HK-2 (cell line): ENCODE measurements around the gene REPS2.

Source experiments
- DNase-seq: peaks from one replicate; pipeline ENCODE4 v3.0.0-alpha.2; 2018; ENCODE audit not compliant: unreplicated experiment

REPS2 gene

DNA sequence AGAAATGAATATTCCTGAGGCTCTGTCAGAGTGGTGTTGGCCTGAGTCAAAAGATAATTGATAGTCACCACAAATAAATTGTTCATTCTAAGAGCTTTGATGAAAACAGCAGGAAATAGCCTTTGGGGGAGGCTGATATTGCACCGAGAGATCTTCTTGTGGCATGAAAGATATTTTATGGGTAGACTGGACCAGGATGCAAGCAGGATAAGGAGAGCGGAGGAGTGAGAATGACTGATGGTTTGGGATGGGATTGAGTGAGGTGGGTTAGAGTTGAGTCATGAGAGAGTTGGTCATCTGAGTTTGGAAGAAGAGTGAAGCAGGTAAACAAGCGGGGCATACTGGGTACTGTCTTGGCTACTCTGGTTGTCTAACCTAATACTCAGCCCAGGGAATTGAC lies 88.7 kb downstream of the REPS2 start:
- no peak for DNase-seq

DNA sequence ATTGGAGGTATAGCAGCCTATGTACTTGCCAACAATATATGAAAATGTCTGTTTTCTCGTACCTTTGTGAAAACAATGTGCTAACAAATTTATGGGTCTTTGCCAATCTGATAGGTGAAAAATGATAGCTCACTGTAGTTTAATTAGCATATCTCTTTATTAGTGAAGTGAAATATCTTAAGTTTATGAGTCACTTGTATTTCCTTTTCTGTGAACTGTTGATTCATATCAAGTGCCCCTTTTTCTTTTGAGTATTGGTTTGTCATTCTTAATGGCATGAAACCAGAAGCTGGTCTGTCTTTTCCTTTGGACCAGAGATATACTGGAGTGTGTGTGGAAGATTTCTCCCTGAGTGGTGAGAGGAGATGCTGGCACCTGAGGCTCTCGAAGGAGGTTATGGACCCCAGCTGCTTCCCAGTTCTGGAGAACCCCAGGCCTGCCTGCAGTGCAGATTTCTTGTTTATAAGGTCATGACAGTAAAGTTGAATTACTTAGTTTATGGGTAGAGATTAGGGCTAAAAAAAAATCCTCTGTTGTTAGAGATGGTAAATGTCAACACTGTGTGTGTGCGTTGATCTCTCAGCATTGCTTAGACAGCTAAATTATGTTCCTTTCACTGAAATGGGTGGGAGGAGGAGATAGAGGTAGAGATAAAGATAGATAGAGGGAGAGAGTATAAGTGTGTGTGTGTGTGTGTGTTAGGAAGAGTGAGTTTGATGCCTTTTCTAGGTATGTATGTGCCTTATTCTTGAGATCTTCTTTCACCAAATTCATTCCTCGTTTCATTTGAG lies 89.9 kb downstream of the REPS2 start:
- DNase-seq = no peak

DNA sequence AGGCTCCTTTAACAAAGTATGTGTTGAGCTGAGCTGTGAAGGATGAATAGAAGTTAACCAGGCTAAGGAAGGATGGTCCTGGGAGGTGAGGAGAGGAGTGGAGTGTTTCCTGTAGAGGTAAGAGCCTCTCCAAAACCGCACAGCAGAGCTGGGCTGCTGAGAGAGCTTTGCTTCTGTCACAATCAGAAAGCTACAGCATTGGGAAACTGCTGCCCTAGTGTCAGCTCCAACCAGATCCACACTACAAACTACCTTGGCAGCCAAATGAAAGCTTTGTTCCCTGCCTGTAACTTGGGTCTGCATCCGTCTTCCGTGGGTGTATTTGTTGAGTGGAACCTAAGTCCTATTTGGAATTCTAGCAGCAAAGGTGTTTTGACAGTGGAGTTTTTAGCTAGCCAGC lies 91.8 kb downstream of the REPS2 start:
- no peak for DNase-seq

DNA sequence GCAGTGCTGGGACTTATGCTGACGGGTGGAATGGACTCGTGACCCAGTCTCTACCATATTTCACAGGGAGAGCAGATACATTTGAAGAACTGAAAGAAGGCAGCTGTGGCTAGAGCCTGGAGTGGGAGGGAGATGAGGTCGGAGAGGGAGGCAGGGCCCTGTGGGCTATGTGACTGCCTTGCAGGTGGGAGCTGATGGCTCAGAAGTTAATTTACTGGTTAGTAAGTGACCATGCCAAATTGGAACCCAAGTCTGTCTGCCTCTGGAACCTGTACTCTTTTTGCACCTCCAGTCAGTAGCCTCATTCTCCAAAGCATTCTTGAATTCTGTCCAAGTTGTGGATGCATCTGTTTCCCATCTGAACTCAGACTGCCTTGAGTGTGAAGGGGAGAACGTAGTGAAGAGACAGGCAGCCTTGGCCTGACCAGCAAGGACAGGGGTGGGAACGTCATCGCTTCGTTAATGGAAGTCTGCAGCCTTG lies 92.3 kb downstream of the REPS2 start:
- no peak for DNase-seq

DNA sequence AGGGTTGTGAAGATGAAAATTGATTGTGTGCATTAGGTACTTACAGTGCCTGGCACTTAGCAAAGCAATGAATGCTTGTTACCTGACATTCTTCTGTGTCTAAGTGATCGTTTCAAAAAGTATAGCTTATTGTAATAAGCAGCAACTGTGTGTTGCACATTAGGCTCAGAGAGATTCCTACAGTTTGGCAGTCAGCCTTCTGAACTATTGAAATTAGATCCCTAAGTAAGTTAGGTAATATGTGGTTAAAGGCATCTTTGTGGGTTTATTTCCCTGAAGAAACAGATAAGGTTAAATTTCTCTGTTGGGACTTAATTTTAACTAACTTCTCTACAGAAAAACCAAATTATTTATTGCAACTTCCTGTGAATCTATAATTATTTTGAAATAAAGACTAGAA lies 93.4 kb downstream of the REPS2 start:
- no peak for DNase-seq

DNA sequence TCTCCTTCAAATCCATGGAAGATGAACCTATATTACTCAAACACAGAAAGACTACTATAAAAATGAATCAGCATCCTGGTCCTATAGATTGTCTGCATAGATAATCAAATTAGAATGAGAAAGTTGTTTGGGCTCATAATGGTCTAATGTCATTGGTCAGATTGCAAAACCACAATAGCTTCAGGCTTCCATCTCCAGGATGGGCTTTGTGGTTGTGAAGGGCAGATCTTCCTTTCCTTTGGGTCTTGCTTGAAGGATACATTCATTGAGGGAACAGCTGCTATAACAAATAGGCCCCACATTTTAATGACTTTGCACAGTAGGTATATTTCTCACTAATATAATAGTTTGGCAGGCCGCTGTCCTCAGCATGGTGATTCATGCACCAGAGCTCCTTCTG lies 94.3 kb downstream of the REPS2 start:
- DNase-seq = no peak

DNA sequence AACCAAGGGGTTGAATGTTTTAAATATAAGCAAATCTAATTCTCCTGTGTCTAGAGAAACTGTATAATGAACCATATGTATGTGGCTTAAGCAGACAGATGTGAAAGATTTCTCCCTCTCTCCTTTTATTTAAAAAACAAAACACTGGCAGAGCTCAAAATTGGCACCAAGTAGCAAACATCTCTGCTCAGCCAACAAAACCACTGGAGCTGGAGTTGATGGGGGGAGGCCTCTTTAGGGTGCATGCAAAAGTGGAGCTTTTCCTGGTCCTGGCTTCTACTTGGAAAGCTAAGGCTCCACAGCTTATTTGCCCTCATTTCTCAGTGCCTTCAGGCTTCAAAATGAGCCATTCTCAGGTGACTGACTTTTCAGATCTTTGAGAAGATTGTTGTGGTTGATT lies 95.6 kb downstream of the REPS2 start:
- no peak for DNase-seq

DNA sequence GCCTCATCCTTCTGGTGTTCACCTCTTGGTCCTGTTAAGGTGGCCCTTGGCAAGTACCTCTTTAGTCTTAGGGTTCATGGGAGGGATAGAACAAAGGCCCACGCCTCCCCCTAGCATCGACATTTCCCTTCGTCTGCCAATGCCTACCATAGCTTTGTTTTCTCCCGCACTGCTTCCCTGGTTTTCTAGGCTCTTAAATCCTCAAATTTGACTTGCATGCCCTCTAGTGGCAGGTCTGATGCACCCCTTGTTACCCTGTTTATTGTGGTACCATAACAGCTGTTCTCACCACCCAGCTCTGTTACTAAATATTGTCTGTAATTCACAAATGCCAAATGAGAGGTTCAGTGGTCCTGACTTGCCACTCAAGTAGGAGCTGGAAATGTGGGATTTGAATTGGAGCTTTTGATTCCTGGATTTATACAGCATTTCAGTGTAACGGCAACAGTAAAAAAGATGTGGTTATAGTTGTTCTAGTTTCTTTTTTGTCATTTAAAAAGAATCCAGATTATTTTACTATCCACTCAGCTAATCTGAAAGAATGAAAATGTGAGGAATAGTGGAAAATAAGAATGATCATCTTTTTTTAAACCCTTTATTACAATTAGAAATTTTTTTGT lies 100.1 kb downstream of the REPS2 start:
- DNase-seq = peak; percentile 38

DNA sequence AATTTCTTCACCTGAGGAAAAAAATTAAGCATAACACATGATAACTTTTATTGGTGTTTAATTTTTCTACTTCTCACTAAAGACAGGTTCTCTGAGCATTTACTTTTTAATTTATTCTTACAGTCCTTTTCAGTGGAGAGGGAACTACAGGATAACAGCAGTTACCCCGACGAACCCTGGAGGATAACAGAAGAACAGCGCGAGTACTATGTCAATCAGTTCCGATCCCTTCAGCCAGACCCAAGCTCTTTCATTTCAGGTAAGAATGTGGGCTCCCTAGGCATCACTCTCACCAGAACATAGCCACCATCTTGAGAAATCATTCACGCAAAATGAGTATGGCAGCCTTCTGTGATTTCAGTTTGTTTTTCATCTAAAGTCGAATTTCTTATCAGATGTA lies 100.8 kb downstream of the REPS2 start:
- no peak for DNase-seq

DNA sequence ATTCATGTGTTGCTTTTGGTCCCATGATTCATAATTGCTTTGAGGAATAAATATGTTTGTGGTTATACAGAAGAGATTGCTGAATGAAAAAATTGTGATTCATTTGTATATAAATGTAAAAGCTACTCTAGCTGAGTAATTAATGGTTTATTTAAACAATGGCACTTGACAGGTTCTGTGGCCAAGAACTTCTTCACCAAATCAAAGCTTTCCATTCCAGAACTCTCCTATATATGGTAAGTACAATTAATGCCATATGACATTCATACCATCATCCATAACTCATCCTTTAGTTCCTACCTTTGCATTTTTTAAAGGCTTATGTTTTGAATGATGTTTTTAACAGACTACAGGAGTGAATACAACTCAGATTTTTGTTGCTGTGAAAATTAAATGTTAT lies 105.8 kb downstream of the REPS2 start:
- DNase-seq = no peak

DNA sequence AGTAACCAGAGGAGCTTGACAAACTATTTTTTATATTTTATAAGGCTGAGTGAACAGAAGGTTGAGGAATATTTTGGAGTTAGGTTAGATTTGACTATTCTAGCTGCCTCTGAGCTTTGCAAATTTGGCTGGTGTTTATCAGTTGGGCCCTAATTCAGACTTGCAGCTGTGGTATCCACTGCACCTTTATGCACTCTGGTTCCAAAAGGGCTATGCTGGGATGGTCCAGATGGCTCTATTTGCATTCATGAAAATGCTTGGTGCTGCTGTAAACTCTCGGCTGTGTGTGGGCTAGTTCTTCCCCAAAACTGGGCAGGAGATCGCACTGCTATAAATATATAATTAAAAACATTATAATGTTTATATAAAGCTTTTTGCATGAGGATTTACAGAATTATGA lies 106.3 kb downstream of the REPS2 start:
- DNase-seq = no peak

DNA sequence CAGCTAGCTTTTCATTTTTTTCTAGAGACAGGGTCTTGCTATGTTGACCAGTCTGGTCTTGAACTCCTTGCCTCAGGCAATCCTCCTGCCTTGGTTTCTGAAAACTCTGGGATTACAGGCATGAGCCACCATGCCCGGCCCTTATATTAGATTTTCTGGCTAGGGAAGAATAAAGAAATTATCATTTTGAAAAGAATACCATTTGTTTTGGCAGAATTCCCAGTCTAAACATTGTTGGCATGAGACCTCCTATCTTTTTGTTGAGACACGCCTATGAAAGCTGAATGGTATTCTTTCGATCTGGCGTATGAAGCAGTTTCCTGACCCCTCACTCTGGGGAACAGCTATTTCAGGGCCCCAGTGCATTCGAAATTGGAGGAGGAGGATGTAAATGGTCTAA lies 107.0 kb downstream of the REPS2 start:
- no peak for DNase-seq

DNA sequence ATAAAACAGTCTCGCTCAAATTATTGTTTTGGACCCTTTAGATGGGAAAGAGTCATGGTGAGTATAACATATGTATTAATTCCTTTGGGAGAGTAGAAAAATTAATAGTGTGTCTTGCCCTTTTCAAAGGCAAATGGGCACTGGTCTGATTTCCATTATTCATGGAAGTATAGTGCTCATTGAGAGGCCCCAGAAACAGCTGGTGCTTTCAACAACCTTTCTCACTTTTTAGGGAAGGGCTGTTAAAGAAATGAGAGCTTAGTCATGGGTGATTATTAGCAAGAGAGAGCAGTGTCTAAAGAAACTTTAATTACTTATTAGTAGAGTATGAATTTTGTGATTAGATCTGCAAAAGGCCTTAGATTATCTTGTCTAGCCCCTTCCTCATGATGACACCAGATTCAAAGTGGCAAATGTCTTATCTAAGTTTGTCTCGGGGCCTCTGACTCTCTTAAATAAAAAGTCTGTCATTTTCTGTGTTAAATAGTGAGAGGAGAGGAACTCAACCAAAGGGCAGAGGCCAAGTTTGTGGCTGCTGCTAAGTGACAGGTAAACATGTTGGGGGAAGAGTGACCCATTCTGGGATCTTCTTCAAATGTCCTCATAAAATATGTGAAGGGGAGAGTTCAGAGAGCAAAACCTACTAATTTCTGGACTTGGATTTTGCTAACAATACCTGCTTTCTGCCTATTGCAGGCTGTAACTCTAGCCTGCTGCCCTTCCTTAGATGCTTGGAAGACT lies 110.6 kb downstream of the REPS2 start:
- DNase-seq = no peak

DNA sequence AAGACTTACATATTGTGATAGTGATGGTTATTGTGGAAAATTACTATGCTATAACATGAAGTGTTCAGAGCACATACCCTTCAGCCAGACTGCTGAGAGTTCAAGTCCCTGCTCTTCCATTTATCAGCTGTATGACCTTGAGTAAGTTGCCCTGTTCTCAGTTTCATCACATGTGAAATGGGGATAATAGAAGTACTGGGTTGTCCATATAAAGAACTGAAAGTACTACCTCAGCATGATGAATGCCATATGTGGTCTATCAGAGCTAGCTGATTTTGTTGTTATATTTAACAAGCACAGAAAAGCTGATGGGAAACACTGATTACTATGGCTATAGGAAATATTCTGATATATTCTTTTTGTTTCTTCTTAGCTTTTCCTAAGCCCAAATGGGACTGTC lies 115.6 kb downstream of the REPS2 start:
- DNase-seq = no peak

DNA sequence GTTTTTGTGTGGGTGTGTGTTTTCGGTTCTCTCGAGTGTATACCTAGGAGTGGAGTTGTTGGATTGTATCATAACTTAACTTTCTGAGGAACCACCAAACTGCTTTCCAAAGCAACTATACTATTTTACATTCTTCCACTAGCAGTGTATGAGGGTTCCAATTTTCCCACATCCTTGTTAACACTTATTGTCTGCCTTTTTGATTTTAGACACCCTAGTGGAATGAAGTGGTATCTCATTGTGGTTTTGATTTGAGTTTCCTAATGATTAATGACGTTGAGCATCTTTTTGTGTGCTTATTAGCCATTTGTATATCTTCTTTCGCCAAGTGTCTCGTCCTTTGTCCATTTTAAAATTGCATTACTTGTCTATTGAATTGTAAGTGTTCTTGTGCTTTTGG lies 118.6 kb downstream of the REPS2 start:
- no peak for DNase-seq

DNA sequence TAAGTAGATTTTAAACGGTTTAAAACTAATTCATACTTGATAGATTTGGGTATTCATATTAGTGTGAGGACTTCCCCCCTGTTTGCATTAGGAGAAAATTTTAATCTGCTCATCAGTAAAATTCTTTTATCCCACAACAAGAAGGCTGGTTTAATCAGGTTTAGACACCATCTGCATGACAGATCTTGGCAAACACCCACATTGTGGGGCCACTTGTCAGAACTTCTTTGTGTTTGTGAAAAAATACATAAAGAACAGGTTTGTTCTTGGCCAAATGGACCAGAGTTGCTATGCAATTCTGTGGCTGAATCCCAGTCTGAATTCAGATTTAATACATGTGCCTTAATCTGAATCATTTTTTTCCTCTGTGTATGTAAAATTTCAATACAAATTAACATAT lies 121.1 kb downstream of the REPS2 start:
- DNase-seq = no peak

DNA sequence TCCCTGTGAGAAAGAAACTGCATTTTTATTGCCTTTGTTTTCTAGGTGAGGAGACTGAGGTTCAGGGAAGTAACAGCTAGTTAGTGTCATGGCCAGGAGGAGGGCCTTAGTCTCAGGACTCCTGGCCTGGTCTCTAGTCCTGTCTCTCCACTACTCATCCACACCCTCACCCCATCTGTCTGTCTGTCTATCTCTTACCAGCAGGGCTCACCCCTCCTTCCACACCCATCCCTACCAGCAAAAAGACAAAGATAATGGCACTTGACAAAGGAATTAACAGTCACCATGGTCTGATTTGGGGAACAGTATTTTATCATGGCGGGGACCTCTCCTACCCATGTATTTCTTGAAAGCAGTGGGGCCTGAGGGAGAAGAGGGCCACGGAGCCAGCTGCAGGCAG lies 125.8 kb downstream of the REPS2 start:
- no peak for DNase-seq

DNA sequence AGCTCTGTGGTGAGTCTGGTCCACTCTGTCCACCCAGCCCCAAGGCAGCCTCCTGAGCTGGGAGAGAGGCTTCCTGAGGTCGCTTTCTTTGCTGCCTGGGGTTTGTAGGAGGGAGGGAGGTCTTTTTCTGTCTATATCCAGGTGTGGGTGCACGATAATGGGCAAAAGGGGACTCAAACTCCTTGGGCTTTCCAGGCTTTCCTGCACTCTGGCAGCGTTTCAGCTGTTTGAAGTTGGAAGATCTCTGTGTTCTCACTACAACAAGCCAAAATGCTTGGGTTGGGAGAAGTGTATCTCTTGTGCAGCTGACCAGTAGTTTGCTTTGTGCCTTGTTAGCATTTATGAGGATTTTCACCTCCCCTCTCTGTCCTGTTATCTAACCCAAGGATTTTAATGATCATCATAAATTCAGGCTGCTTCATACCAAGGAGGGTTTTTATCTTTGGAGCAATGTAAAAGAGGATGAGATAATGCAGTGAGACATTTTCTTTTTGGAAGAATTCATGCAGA lies 126.3 kb downstream of the REPS2 start:
- DNase-seq = no peak

DNA sequence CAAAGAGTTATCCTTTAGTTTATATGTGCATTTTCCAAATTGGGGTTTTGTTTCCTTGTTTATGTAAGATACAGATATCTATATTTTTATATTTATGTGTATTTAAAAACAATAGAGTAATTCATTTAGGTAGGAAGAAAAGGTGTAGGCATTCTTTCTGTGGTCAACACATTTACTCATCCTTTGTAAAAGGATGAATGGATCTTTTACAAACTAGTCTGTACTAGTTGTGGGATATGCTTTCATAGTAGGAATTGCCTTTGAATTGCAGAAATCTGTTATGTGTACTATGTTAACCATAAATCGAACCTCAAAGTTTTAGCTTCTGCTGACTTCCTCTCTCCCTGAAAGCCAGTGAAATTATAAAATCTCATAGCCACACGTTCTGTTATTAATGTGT lies 128.5 kb downstream of the REPS2 start:
- no peak for DNase-seq

DNA sequence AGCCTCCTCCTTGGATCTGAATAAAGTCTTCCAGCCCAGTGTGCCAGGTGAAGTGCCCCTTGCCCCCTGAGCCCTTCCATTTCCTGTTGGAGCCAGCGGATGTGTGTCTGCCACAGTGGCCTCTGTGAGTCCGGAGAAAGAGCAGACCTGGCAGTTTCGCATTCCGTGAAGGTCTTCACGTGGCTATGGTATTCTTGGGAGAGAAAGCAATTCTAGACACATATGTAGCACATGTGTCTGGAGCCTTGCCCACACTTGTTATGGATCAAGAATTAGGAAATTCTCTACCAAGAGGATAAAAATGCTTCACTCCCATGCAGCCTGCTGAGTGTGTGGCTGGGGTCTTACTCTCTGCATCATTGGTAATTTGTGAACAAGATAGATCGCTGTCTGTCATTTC lies 130.9 kb downstream of the REPS2 start:
- no peak for DNase-seq

DNA sequence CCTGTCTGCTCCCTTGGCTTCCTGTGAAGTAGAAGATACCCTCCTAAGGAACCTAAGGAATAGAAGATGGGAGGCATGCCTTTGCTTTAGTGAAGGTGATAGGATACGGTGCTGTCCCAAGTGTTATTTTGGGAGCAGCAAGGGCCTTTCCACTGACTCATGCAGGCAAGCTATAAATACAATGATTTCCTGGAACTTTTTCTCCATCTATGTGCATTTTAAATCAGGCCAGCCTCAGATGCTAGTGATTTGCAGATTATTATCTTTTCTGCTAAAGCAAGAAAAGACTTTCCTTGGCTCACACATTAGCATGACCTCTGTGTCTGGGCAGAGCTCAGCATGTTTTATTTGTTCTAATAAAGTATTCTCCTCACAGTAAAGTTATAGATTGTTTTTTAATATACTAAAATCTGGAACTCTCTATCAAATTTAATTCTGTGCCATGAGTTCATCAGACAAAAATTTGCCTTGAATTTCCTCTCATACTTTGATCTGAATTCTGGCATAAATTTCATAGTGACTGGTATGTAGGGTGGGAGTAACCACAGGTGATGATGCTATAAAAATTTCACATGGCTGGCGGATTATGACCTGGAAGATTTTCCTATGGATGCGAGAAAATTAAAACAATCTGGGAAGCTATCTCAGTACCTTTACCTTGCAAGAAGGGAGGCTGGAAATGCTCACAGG lies 131.7 kb downstream of the REPS2 start:
- no peak for DNase-seq

DNA sequence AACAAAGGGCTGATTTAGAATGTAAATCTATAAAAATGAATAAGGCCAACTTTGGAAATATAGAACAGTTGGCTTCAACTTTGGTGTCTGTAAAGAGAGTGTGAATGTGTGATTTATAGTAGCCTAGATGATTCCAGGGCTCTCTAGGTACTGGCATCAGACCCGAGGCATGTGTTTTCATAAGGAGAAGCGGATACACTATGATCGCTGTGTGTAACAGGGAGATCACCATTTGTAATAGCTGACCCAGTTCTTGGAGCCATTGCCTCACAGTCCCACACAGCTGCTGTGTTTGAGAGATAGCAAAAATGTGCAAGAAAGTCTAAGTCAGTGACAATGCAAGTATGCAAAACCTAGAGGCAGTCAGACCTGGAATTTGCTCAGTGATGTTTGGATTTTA lies 135.1 kb downstream of the REPS2 start:
- no peak for DNase-seq
